ENCODE data around the gene SGTB.
"Not testable (repeated sequence)": the region's sequence is repeated elsewhere in the genome, so short reads cannot be mapped to it uniquely, and the experiment has no call there.

Gene SGTB

DNA sequence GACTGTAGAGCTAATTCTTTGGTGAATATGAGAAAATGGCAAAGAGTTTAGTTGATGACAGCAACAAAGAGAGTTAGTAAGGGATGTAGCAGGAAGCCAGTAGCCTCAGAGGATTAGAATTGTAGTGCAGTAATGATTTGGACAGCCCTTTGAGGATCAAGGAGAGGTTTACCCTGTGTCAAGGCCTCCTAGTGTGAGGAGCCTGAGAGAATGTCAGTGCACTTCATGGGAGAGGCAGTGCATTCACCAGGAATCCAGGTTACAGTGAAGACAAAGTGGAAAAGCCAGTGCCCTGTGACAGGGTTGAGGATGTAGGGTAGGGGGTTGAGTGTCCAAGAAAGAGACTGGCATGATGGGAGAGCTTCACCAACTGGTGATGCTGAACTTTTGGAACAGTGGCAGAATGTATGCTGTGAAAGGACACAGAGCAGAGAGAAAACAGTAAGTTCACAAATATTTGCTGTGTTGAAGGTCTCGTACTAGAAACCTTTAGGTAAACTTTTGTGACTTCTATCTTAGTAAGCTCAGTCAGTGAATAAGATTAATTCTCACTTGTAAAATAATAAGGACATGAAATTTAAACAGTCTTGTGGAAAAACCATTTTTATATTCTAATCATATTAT lies 27.4 kb upstream of the SGTB start:
- no peaks in the 10 kb centered on the region for H3K27me3 Mint-ChIP-seq
- DNase-seq = no peak
- H3K9me3 Mint-ChIP-seq = peaks cover 0 to 5% of the 10 kb centered on the region in 2 donors
- peaks cover 0 to 5% of the 10 kb centered on the region in 2 donors for H3K4me1 Mint-ChIP-seq
- peaks cover 11 to 33% of the 10 kb centered on the region in 2 donors for H3K36me3 Mint-ChIP-seq
- H3K27ac Mint-ChIP-seq = no peak overlapping the region
- H3K4me3 Mint-ChIP-seq = no peak overlapping the region
- ATAC-seq (replicated peaks) = no peak

DNA sequence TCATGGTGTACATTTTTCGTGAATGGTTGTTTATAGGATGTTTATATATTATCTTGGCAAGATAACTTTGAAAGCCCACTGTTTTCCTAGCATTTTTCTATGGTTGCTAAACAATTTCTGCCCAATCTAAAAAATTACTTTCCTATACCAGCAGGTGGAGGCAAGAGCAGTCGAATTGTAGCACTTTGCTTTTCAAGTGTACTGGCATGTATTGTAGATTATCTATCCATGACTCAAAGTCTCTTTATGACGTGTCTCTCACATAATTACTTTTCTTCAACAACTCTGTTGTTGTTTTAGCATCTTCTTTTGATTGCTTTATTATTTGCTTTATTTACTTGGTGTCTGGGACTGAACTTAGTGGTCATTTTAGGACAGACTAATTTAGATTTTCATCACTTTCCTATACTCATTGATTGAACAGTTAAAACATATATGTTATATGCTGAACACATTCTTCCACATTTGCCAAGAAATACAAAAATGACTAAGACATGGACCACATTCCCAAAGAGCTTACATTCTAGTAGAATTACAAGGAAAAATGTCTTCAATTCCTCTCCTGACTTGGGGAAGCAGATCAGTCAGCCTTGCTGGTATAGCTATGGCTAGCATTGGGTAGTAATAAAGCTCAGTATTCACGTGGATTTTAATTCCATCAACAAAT lies 20.8 kb upstream of the SGTB start:
- ATAC-seq (replicated peaks) (peak; percentile 74 to 77), DNase-seq (no peak)
- H3K36me3 Mint-ChIP-seq = peaks cover 8 to 18% of the 10 kb centered on the region in 2 donors
- H3K27ac Mint-ChIP-seq = no peak overlapping the region
- no peaks in the 10 kb centered on the region for H3K27me3 Mint-ChIP-seq
- H3K4me1 Mint-ChIP-seq = peaks cover 0 to 11% of the 10 kb centered on the region in 2 donors
- no peak overlapping the region for H3K4me3 Mint-ChIP-seq
- H3K9me3 Mint-ChIP-seq = peaks cover 0 to 5% of the 10 kb centered on the region in 2 donors

- Mint-ChIP-seq H3K27ac (no peak overlapping the region), H3K4me1 (peaks cover 9 to 15% of the 10 kb centered on the region in 2 donors), H3K4me3 (no peak overlapping the region), H3K27me3 (no peaks in the 10 kb centered on the region), H3K36me3 (peaks cover 3 to 10% of the 10 kb centered on the region in 2 donors), H3K9me3 (peaks cover 5% of the 10 kb centered on the region in 2 donors)
- no peak for DNase-seq
- no peak for ATAC-seq (replicated peaks)
Measured at GRCh38 chr5:65739162-65739561, 17.3 kb upstream of the SGTB start.

GRCh38 chr5:65738305-65738704 lies 16.4 kb upstream of the SGTB start:
- ATAC-seq (replicated peaks) (no peak), DNase-seq (no peak)
- H3K36me3 Mint-ChIP-seq = peaks cover 2 to 10% of the 10 kb centered on the region in 2 donors
- no peak overlapping the region for H3K27ac Mint-ChIP-seq
- H3K9me3 Mint-ChIP-seq = peaks cover 5% of the 10 kb centered on the region in 2 donors
- H3K4me3 Mint-ChIP-seq = no peak overlapping the region
- H3K4me1 Mint-ChIP-seq = peaks cover 9 to 15% of the 10 kb centered on the region in 2 donors
- H3K27me3 Mint-ChIP-seq = no peaks in the 10 kb centered on the region

- peaks cover 5% of the 10 kb centered on the region in 2 donors for H3K9me3 Mint-ChIP-seq
- H3K27ac Mint-ChIP-seq = no peak overlapping the region
- peaks cover 9 to 15% of the 10 kb centered on the region in 2 donors for H3K4me1 Mint-ChIP-seq
- H3K27me3 Mint-ChIP-seq = no peaks in the 10 kb centered on the region
- no peak overlapping the region for H3K4me3 Mint-ChIP-seq
- ATAC-seq (replicated peaks) = no peak
- H3K36me3 Mint-ChIP-seq = peaks cover 4 to 10% of the 10 kb centered on the region in 2 donors
- no peak for DNase-seq
Measured at GRCh38 chr5:65737842-65738241, 15.9 kb upstream of the SGTB start.

GRCh38 chr5:65736011-65736410 lies 14.1 kb upstream of the SGTB start:
- H3K27ac Mint-ChIP-seq = no peak overlapping the region
- H3K27me3 Mint-ChIP-seq = no peaks in the 10 kb centered on the region
- H3K9me3 Mint-ChIP-seq = peaks cover 5% of the 10 kb centered on the region in 2 donors
- peaks cover 17 to 19% of the 10 kb centered on the region in 2 donors for H3K4me1 Mint-ChIP-seq
- peaks cover 11 to 18% of the 10 kb centered on the region in 2 donors for H3K36me3 Mint-ChIP-seq
- DNase-seq (no peak), ATAC-seq (replicated peaks) (no peak)
- H3K4me3 Mint-ChIP-seq = no peak overlapping the region

- H3K36me3 Mint-ChIP-seq = peaks cover 16 to 21% of the 10 kb centered on the region in 2 donors
- peaks cover 5% of the 10 kb centered on the region in 2 donors for H3K9me3 Mint-ChIP-seq
- ATAC-seq (replicated peaks) (peak; percentile 67 to 68), DNase-seq (peak; percentile 6)
- peak overlapping the region; percentile 0 for H3K27ac Mint-ChIP-seq
- H3K4me3 Mint-ChIP-seq = no peak overlapping the region
- no peaks in the 10 kb centered on the region for H3K27me3 Mint-ChIP-seq
- H3K4me1 Mint-ChIP-seq = peaks cover 16 to 22% of the 10 kb centered on the region in 2 donors
Measured at GRCh38 chr5:65734921-65735320, 13.0 kb upstream of the SGTB start.

DNA sequence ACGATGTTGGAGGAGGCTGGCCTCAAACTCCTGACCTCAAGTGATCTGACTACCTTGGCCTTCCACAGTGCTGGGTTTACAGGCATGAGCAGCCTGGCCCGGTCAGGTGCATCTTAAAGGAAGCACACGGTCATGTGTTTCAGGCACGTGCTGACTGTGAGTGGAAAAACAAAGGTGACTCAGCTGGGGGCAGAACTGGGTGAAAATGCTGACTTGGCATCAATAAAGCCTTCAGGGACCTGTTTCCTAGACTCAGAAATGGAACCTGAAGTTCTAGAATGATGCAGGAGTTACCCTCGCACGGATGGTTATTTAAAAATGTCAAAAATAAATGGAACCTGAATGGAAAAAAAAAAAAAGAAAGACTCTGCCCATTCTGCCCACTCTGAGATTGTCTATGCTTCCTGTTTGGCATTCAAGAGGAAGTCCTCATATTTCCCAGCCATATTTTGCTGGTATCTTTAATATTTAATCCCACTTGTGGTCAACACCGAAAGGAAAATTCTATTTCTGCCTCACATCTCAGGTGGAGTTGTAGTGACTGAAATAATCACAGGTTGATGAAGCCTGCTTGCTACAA lies 12.4 kb upstream of the SGTB start:
- not testable (repeated sequence) for H3K9me3 Mint-ChIP-seq, H3K4me3 Mint-ChIP-seq, H3K27me3 Mint-ChIP-seq, DNase-seq, H3K27ac Mint-ChIP-seq
- ATAC-seq (replicated peaks) = peak; percentile 22 to 33
- Mint-ChIP-seq H3K4me1 (peaks cover 16 to 22% of the 10 kb centered on the region in 2 donors), H3K36me3 (peaks cover 17 to 23% of the 10 kb centered on the region in 2 donors)

DNA sequence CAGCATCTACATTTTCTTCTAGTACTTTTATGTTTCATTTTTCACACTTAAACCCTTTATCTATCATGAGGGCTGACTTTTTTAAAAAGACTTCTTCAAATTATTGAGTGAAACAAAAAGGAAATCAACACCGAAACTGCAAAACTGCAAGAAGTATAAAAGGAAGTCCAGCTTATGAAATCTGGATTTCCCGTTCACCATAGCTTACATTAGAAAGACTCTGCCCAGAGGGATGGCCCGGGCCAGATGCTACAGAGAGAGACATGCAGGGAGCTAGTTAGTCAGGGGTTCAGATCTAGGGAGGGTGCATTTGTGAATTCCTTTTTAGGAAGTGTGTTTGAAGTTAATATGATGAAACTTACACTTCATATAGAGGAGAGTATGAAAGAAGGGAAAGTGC lies 10.1 kb upstream of the SGTB start:
- H3K4me3 Mint-ChIP-seq; H3K9me3 Mint-ChIP-seq; H3K27ac Mint-ChIP-seq; H3K27me3 Mint-ChIP-seq; ATAC-seq (replicated peaks); DNase-seq: not testable (repeated sequence)
- Mint-ChIP-seq H3K4me1 (peaks cover 15 to 31% of the 10 kb centered on the region in 2 donors), H3K36me3 (peaks cover 17 to 23% of the 10 kb centered on the region in 2 donors)

DNA sequence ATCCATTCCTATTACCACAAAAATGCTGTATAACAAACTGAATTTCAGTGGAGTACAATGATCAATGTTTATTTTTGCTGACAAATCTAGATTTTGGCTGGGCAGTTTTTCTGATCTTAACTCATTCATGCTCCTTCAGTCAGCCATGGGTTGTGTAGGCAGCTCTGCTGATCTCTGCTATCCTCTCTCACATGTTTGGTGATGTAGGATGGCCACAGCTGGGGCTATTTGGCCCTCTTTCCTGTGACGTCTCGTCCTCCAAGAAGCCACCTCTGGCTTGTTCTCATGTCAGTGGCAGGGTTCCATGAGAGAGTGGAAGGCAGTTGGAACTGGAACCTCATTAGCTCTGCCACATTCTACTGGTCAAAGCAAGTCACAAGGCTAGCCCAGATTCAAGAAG lies 9.0 kb upstream of the SGTB start:
- no peak overlapping the region for H3K27ac Mint-ChIP-seq
- DNase-seq = no peak
- H3K4me1 Mint-ChIP-seq = peaks cover 15 to 33% of the 10 kb centered on the region in 2 donors
- peaks cover 17 to 23% of the 10 kb centered on the region in 2 donors for H3K36me3 Mint-ChIP-seq
- no peak overlapping the region for H3K4me3 Mint-ChIP-seq
- no peaks in the 10 kb centered on the region for H3K27me3 Mint-ChIP-seq
- peaks cover 5% of the 10 kb centered on the region in 2 donors for H3K9me3 Mint-ChIP-seq
- no peak for ATAC-seq (replicated peaks)

- ATAC-seq (replicated peaks) = no peak
- peaks cover 16 to 20% of the 10 kb centered on the region in 2 donors for H3K36me3 Mint-ChIP-seq
- peaks cover 9 to 33% of the 10 kb centered on the region in 2 donors for H3K4me1 Mint-ChIP-seq
- no peaks in the 10 kb centered on the region for H3K9me3 Mint-ChIP-seq
- H3K4me3 Mint-ChIP-seq = no peak overlapping the region
- DNase-seq = no peak
- no peaks in the 10 kb centered on the region for H3K27me3 Mint-ChIP-seq
- no peak overlapping the region for H3K27ac Mint-ChIP-seq
Measured at GRCh38 chr5:65728218-65728617, 6.3 kb upstream of the SGTB start.

- DNase-seq (no peak), ATAC-seq (replicated peaks) (no peak)
- no peak overlapping the region for H3K27ac Mint-ChIP-seq
- no peaks in the 10 kb centered on the region for H3K9me3 Mint-ChIP-seq
- peaks cover 15 to 35% of the 10 kb centered on the region in 2 donors for H3K4me1 Mint-ChIP-seq
- no peaks in the 10 kb centered on the region for H3K27me3 Mint-ChIP-seq
- H3K36me3 Mint-ChIP-seq = peaks cover 18 to 19% of the 10 kb centered on the region in 2 donors
- H3K4me3 Mint-ChIP-seq = no peak overlapping the region
Measured at GRCh38 chr5:65727491-65728156, 5.7 kb upstream of the SGTB start.

DNA sequence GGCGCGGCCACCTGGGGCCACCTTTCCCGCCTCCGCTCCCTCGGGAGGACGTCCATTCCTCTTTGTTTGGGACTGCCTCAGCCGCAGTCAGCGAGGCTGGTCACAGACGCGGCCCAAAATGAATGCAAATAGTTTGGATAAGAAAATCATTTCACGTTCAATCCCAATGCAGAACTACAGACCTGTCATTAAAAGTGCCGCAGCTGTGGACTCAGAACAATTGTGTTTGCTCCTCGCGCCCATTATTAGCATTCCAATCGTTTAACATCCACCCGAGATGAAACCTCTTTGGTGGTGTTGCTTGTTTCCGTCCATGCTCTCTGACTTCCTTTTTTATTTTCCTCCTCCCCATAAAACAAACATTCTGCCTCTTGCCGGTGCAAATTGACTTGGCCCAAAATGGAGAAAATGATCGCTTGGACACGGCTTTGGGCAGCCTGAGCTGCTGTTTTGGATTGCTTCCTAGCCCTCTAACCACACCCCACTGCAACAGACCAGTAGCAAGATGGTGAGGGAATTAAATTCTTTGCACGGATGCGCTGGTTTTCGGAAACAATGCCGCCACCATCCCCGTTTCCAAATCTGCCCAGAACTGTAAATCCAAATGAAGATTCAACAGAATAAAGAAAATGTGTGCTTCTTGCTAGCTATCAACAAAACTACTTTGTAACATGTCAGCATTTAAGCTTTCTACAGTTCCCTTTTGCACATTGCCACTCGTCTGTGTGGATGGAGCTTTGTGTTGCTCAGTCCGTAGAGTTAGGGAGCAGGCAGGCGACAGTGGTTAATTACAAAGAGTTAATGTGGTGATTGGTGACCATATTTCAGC lies 880 bp upstream of the SGTB start:
- Mint-ChIP-seq H3K4me3 (peak overlapping the region; percentile 83 to 92), H3K27me3 (no peaks in the 10 kb centered on the region), H3K27ac (peak overlapping the region; percentile 95), H3K36me3 (peaks cover 7 to 11% of the 10 kb centered on the region in 2 donors), H3K4me1 (peaks cover 8 to 26% of the 10 kb centered on the region in 2 donors), H3K9me3 (no peaks in the 10 kb centered on the region)
- ATAC-seq (replicated peaks) (peak in 1 of 2 donors; percentile 1), DNase-seq (no peak)
